H1 (cell line): ENCODE measurements around the gene PRF1. TPM values are rescaled to one million over a fixed set of nuclear protein-coding genes. Genes with fewer than 3 reads are reported as not detected.

Source experiments
- CTCF ChIA-PET: fragments of 300-600 bp; sonication (Branson Sonifier 250); formaldehyde crosslinking; loops from one replicate; lab custom pipeline; 2021; ENCODE audit not compliant: partially characterized antibody; lab: Charles Lee
- POLR2A ChIA-PET: fragments of 300-600 bp; sonication (Branson Sonifier 250); formaldehyde crosslinking; loops from one replicate; lab custom pipeline; 2021; ENCODE audit warnings: inconsistent platforms; ENCODE audit not compliant: partially characterized antibody; lab: Charles Lee
- DNase-seq, 2 experiments: peaks; one replicate each; pipeline versions ENCODE4 v3.0.0 to v3.0.0-alpha.2; 2010 to 2022; ENCODE audit warnings: low spot score in 2 of 2, low read depth in 1 of 2, mixed read lengths in 1 of 2
- FAIRE-seq: peaks from 2 replicates; lab custom pipeline; 2011; peaks lifted over from hg19 to GRCh38; lab: Jason Lieb, UNC
- H2AFZ ChIP-seq: 2 replicates; pipeline ENCODE4 v1.8.1; 2012; ENCODE audit warnings: low read length, inconsistent platforms
- H2AK5ac ChIP-seq: 2 replicates; pipeline ENCODE4 v1.6.1; 2013; ENCODE audit warnings: low read depth, low read length
- H2BK120ac ChIP-seq: replicated peaks from 2 replicates; pipeline ENCODE3; 2013; ENCODE audit warnings: low read depth, low read length, inconsistent platforms
- H2BK12ac ChIP-seq: 2 replicates; pipeline ENCODE4 v1.6.1; 2013; ENCODE audit warnings: low read depth, low read length
- H2BK15ac ChIP-seq: 2 replicates; pipeline ENCODE4 v1.6.1; 2013; ENCODE audit warnings: low read length
- H2BK20ac ChIP-seq: 2 replicates; pipeline ENCODE4 v1.6.1; 2013; ENCODE audit warnings: low read length
- H2BK5ac ChIP-seq: 2 replicates; pipeline ENCODE4 v1.6.1; 2013; ENCODE audit warnings: low read depth, low read length
- H3K14ac ChIP-seq: 2 replicates; pipeline ENCODE4 v1.6.1; 2013; ENCODE audit warnings: inconsistent platforms; ENCODE audit not compliant: insufficient read length
- H3K18ac ChIP-seq: 2 replicates; pipeline ENCODE4 v1.6.1; 2013; ENCODE audit warnings: low read length; ENCODE audit errors: extremely low read depth
- H3K23ac ChIP-seq: 2 replicates; pipeline ENCODE4 v1.6.1; 2013; ENCODE audit warnings: inconsistent platforms; ENCODE audit not compliant: insufficient read length
- H3K23me2 ChIP-seq: 2 replicates; pipeline ENCODE4 v1.6.1; 2013; ENCODE audit warnings: low read depth, low read length
- H3K27ac ChIP-seq: 2 replicates; pipeline ENCODE4 v1.6.1; 2011; ENCODE audit warnings: low read depth, low read length, inconsistent platforms
- H3K27me3 ChIP-seq, 4 experiments: replicated peaks in 1 of 4; 1 replicate in 1 of 4; 2 replicates in 3 of 4; pipeline versions ENCODE4 v1.6.1 to v1.8.1; 2011 to 2013; ENCODE audit warnings: low read length in 3 of 4, mild to moderate bottlenecking in 3 of 4, inconsistent platforms in 2 of 4, mixed read lengths in 2 of 4, moderate library complexity in 1 of 4; ENCODE audit not compliant: control insufficient read depth in 3 of 4, insufficient read depth in 3 of 4; ENCODE audit errors: extremely low read depth in 1 of 4
- H3K36me3 ChIP-seq, 4 experiments: 2 replicates each; pipeline versions ENCODE4 v1.6.1 to v1.8.1; 2011 to 2013; ENCODE audit warnings: mild to moderate bottlenecking in 4 of 4, low read length in 3 of 4, moderate library complexity in 2 of 4, control low read depth in 1 of 4, inconsistent platforms in 1 of 4; ENCODE audit not compliant: insufficient read depth in 4 of 4, control insufficient read depth in 2 of 4
- H3K4ac ChIP-seq: replicated peaks from 2 replicates; pipeline ENCODE3; 2013; ENCODE audit warnings: low read length, low read depth, mixed read lengths, inconsistent platforms; ENCODE audit not compliant: insufficient read length
- H3K4me1 ChIP-seq, 4 experiments: replicated peaks in 1 of 4; 1 replicate in 1 of 4; 2 replicates in 3 of 4; pipeline versions ENCODE4 v1.6.1 to v1.8.1; 2011 to 2013; ENCODE audit warnings: low read length in 3 of 4, inconsistent platforms in 2 of 4, mixed read lengths in 1 of 4; ENCODE audit not compliant: insufficient read depth in 4 of 4, control insufficient read depth in 3 of 4
- H3K4me2 ChIP-seq, 2 experiments: 2 replicates each; pipeline versions ENCODE4 v1.6.1 to v1.8.1; 2011 to 2013; ENCODE audit warnings: low read depth in 2 of 2, low read length in 2 of 2, control low read depth in 1 of 2, inconsistent platforms in 1 of 2, mild to moderate bottlenecking in 1 of 2; ENCODE audit not compliant: insufficient read depth in 1 of 2
- H3K4me3 ChIP-seq, 4 experiments: fragments of 200-600, 300-600 bp in 1 of 4; sonication (generic), shearing (Covaris generic), sonication (Bioruptor Twin) in 1 of 4; 2 replicates each; pipeline versions ENCODE4 v1.5.1 to v1.8.1; 2011 to 2016; ENCODE audit warnings: low read length in 4 of 4, low read depth in 3 of 4, control low read depth in 2 of 4, inconsistent platforms in 2 of 4, mild to moderate bottlenecking in 2 of 4, mixed read lengths in 1 of 4, moderate library complexity in 1 of 4; ENCODE audit not compliant: insufficient read depth in 2 of 4; ENCODE audit errors: extremely low read depth in 1 of 4
- H3K56ac ChIP-seq: replicated peaks from 2 replicates; pipeline ENCODE3; 2013; ENCODE audit warnings: low read depth, mild to moderate bottlenecking, mixed read lengths, low read length, inconsistent platforms; ENCODE audit not compliant: insufficient read length
- H3K79me1 ChIP-seq: 2 replicates; pipeline ENCODE4 v1.6.1; 2013; ENCODE audit warnings: low read depth, low read length, control low read depth
- H3K79me2 ChIP-seq, 2 experiments: 2 replicates each; pipeline versions ENCODE4 v1.6.1 to v1.8.1; 2012 to 2013; ENCODE audit warnings: low read length in 2 of 2, mild to moderate bottlenecking in 2 of 2, inconsistent platforms in 1 of 2; ENCODE audit not compliant: insufficient read depth in 2 of 2, control insufficient read depth in 1 of 2
- H3K9ac ChIP-seq, 4 experiments: replicated peaks in 1 of 4; 1 replicate in 1 of 4; 2 replicates in 3 of 4; pipeline versions ENCODE4 v1.6.1 to v1.8.1; 2011 to 2013; ENCODE audit warnings: low read depth in 3 of 4, low read length in 3 of 4, control low read depth in 2 of 4, mild to moderate bottlenecking in 2 of 4, moderate library complexity in 2 of 4, inconsistent platforms in 1 of 4; ENCODE audit errors: extremely low read depth in 1 of 4
- H3K9me3 ChIP-seq, 2 experiments: 2 replicates each; pipeline versions ENCODE4 v1.6.1 to v1.8.1; 2012 to 2013; ENCODE audit warnings: mild to moderate bottlenecking in 2 of 2, moderate library complexity in 2 of 2, control low read depth in 1 of 2, inconsistent platforms in 1 of 2, low read depth in 1 of 2, low read length in 1 of 2, mixed read lengths in 1 of 2; ENCODE audit not compliant: insufficient read depth in 2 of 2
- H4K20me1 ChIP-seq, 2 experiments: replicated peaks in 1 of 2; 2 replicates each; pipeline versions ENCODE3 to v1.8.1; 2011 to 2013; ENCODE audit warnings: inconsistent platforms in 2 of 2, low read length in 2 of 2, mild to moderate bottlenecking in 1 of 2; ENCODE audit not compliant: insufficient read depth in 2 of 2, control insufficient read depth in 1 of 2
- H4K5ac ChIP-seq: 2 replicates; pipeline ENCODE4 v1.6.1; 2013; ENCODE audit warnings: low read length, low read depth, mixed read lengths, inconsistent platforms; ENCODE audit not compliant: insufficient read length
- H4K8ac ChIP-seq: 2 replicates; pipeline ENCODE4 v1.8.0; 2013; ENCODE audit warnings: mild to moderate bottlenecking, moderate library complexity, low read length, inconsistent platforms; ENCODE audit not compliant: insufficient read depth; ENCODE audit errors: extremely low read depth
- H4K91ac ChIP-seq: replicated peaks from 2 replicates; pipeline ENCODE3; 2013; ENCODE audit warnings: low read length, mixed read lengths, inconsistent platforms; ENCODE audit not compliant: insufficient read length
- CHD1 ChIP-seq: IDR thresholded peaks from 2 replicates; pipeline ENCODE4 v1.6.1; 2012; ENCODE audit warnings: low read depth, low read length, improper control_type of control experiment
- GABPA ChIP-seq: IDR thresholded peaks from 2 replicates; pipeline ENCODE4 v1.6.1; 2011; ENCODE audit warnings: mild to moderate bottlenecking, low read length, moderate library complexity, borderline replicate concordance; ENCODE audit not compliant: insufficient read depth
- GTF2F1 ChIP-seq: IDR thresholded peaks from 2 replicates; pipeline ENCODE4 v1.6.1; 2012; ENCODE audit warnings: low read depth, low read length, improper control_type of control experiment, borderline replicate concordance
- JUN ChIP-seq: IDR thresholded peaks from 2 replicates; pipeline ENCODE4 v1.6.1; 2011; ENCODE audit warnings: low read depth, mild to moderate bottlenecking, improper control_type of control experiment, low read length
- POLR2AphosphoS5 ChIP-seq: IDR thresholded peaks from 2 replicates; pipeline ENCODE4 v1.6.1; 2011; ENCODE audit warnings: low read depth, low read length
- RFX5 ChIP-seq: IDR thresholded peaks from 2 replicates; pipeline ENCODE4 v1.6.1; 2011; ENCODE audit warnings: low read depth, low read length, improper control_type of control experiment, borderline replicate concordance
- RXRA ChIP-seq: IDR thresholded peaks from 2 replicates; pipeline ENCODE4 v1.6.1; 2011; ENCODE audit warnings: low read depth, mild to moderate bottlenecking, low read length, moderate library complexity; ENCODE audit not compliant: insufficient read depth
- SP2 ChIP-seq: IDR thresholded peaks from 2 replicates; pipeline ENCODE4 v1.6.1; 2012; ENCODE audit warnings: mild to moderate bottlenecking, low read length, inconsistent platforms
- WGBS, 2 experiments: shearing (Covaris generic) in 1 of 2; methylation state at CpG; one replicate each; pipeline versions ENCODE4 v1.1.6 to v1.1.7; 2013 to 2015; ENCODE audit warnings: low lambda C conversion rate in 2 of 2, mixed read lengths in 2 of 2, inconsistent platforms in 1 of 2, low coverage in 1 of 2, missing lambda C conversion rate in 1 of 2; ENCODE audit not compliant: insufficient replicate concordance in 2 of 2, insufficient coverage in 1 of 2, insufficient read length in 1 of 2; ENCODE audit errors: extremely low coverage in 1 of 2, missing lambda C conversion rate in 1 of 2; 5-methylcytosine and 5-hydroxymethylcytosine counted together
- polyA plus RNA-seq, 7 experiments: library from polyadenylated mRNA; depleted of rRNA in 3 of 7; stranded (reverse) in 5 of 7; unstranded in 2 of 7; fragments of >200 nt in 5 of 7; fragments of 200-250 nt in 2 of 7; gene quantifications; 1 replicate in 5 of 7; 2 replicates in 1 of 7; 4 replicates in 1 of 7; pipeline versions ENCODE4 v1.2.1 to v1.2.3, GENCODE V29; 2011 to 2013; ENCODE audit warnings: missing spikeins in 2 of 7, mixed read lengths in 2 of 7
- total RNA-seq: library from RNA; stranded (reverse); fragmentation: NEBNext Ultra II Directional; extraction: Animal tissue kit (Norgen Biotek cat#: 25700); gene quantifications from 2 replicates; pipeline ENCODE4 v1.2.1, GENCODE V29; 2021

Gene PRF1
- total and polyA plus RNA-seq, 2 of the 8 experiments (the other 6 are each of a cell fraction or from before 2014, with no cell fraction given) = 0.15 TPM; not detected in 1

- Histone ChIP-seq H4K8ac (no peak overlapping the region), H3K4ac (no peak overlapping the region), H3K4me1 (no peaks in the 10 kb centered on the region; a peak in 1 of 7 replicates), H2BK5ac (no peak overlapping the region), H3K9me3 (no peaks in the 10 kb centered on the region), H3K4me2 (no peak overlapping the region), H2BK120ac (no peak overlapping the region), H2AK5ac (no peak overlapping the region), H2BK15ac (no peak overlapping the region), H2BK12ac (no peak overlapping the region), H3K9ac (no peak overlapping the region), H3K23me2 (no peaks in the 10 kb centered on the region), H3K23ac (no peak overlapping the region), H4K91ac (no peak overlapping the region), H4K20me1 (no peaks in the 10 kb centered on the region), H4K5ac (no peak overlapping the region), H3K36me3 (no peaks in the 10 kb centered on the region), H3K14ac (no peak overlapping the region), H3K27me3 (no peaks in the 10 kb centered on the region), H3K79me1 (no peaks in the 10 kb centered on the region)
- POLR2A ChIA-PET = interaction anchor here (1.5 kb wide), 1 partner anchor 15 kb away, joined by 4 read pairs; no protein-coding TSS in a partner anchor
- no peak for FAIRE-seq
- WGBS, 2 experiments = 87% methylated on average over 4 of the region's 4 CpGs; no CpG with 5 or more reads in 1 of the 2 experiments
- CTCF ChIA-PET = interaction anchor here (0.8 to 1.1 kb wide), 3 partner anchors 15 to 92 kb away, joined by 3 to 4 read pairs (median 3); no protein-coding TSS in a partner anchor
- no peak for TF ChIP-seq JUN
- no peak for TF ChIP-seq POLR2AphosphoS5
- no peak for TF ChIP-seq RFX5
- TF ChIP-seq GABPA = no peak
- no peak for TF ChIP-seq SP2
- no peak for TF ChIP-seq CHD1
- no peak for TF ChIP-seq RXRA
- no peak for TF ChIP-seq GTF2F1
- TF ChIP-seq, all 59 proteins: peak for 0
- Histone ChIP-seq H2AFZ (no peak overlapping the region), H3K4me3 (no peak overlapping the region), H2BK20ac (no peak overlapping the region), H3K27ac (no peak overlapping the region), H3K79me2 (no peaks in the 10 kb centered on the region), H3K56ac (no peak overlapping the region), H3K18ac (no peak overlapping the region)
- DNase-seq = no peak
Measured at GRCh38 chr10:70604106-70604505, 1.6 kb upstream of the PRF1 start.
